ENCODE measurements around the gene ZSCAN5B.
"Not testable (repeated sequence)": the region's sequence is repeated elsewhere in the genome, so short reads cannot be mapped to it uniquely, and the experiment has no call there.

The ZSCAN5B gene

GRCh38 chr19:56217039-56217949 lies 19.7 kb upstream of the ZSCAN5B start:
- no peak for DNase-seq (ENCODE audit: low read depth)
- TF ChIP-seq, protein P1, sequence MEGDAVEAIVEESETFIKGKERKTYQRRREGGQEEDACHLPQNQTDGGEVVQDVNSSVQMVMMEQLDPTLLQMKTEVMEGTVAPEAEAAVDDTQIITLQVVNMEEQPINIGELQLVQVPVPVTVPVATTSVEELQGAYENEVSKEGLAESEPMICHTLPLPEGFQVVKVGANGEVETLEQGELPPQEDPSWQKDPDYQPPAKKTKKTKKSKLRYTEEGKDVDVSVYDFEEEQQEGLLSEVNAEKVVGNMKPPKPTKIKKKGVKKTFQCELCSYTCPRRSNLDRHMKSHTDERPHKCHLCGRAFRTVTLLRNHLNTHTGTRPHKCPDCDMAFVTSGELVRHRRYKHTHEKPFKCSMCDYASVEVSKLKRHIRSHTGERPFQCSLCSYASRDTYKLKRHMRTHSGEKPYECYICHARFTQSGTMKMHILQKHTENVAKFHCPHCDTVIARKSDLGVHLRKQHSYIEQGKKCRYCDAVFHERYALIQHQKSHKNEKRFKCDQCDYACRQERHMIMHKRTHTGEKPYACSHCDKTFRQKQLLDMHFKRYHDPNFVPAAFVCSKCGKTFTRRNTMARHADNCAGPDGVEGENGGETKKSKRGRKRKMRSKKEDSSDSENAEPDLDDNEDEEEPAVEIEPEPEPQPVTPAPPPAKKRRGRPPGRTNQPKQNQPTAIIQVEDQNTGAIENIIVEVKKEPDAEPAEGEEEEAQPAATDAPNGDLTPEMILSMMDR (conservative IDR thresholded peaks at IDR 0.05; ENCODE audit: low read depth, low read length): no peak
- H3K4me3 ChIP-seq (ENCODE audit: low read length): peak overlapping the region; percentile 27

DNA sequence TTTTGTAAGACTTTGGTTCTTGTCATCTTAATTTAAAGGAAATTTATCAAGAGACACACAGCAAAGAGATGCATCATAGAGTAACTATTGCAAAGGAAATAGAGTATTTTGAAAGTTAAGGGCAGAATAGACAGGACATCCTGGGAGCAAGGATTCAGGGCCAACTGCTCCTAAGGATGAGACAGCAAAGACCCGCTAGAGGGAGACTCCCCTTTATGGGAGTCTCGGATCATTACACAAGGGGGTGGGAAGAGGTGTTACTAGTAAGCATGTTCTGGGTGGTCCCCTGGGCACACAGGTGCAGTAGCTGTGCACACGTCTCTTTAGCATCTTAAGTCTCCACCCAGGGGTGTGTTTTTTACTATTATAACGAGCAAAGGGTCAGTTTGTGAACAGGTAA lies 14.1 kb upstream of the ZSCAN5B start:
- TF ChIP-seq, protein P1 (conservative IDR thresholded peaks at IDR 0.05; ENCODE audit: low read depth, low read length): no peak
- DNase-seq (ENCODE audit: low read depth): no peak
- H3K4me3 ChIP-seq (ENCODE audit: low read length): no peak overlapping the region

DNA sequence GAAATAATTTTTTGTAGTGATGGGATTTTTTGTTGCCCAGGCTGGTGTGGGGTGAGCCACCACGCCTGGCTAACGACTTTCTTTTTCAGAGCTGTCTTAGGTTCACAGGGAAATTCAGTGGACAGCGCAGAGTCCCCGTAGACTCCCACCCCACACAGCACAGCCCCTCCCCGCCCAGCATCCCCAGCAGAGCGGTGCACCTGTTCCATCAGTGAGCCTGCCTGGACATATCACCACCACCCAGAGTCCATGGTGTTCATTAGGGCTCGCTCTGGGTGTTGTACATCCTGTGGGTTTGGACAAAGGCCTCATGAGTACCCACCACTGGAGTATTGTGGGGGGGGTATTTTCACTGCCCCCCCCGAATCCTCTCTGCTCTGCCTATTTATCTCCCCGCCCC lies 12.5 kb upstream of the ZSCAN5B start:
- DNase-seq (ENCODE audit: low read depth): not testable (repeated sequence)

DNA sequence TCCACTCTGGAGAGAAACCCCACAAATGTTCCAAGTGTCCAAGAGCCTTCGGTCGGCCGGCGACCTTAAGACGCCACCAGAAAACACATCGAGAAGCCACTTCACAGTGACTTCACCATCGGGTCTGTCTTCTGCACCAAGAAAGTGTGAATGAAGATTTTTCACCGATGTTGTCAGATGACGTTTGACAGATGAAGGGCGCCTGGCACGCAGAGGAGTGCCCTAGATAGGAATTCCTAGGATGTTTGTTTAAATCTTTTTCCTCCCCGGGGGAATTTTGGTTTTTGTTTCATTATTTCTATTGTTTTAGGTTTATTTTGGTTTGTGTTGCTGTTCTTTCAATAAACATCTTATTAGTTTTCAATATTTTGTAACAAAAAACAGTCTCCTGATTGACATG lies 11.5 kb upstream of the ZSCAN5B start:
- TF ChIP-seq, protein P1 (conservative IDR thresholded peaks at IDR 0.05; ENCODE audit: low read depth, low read length): no peak
- DNase-seq (ENCODE audit: low read depth): no peak
- H3K4me3 ChIP-seq (ENCODE audit: low read length): no peak overlapping the region

More for the DNA sequence above, 12.5 kb upstream of the ZSCAN5B start:
- not testable (repeated sequence) for H3K4me3 ChIP-seq (ENCODE audit: low read length)

DNA sequence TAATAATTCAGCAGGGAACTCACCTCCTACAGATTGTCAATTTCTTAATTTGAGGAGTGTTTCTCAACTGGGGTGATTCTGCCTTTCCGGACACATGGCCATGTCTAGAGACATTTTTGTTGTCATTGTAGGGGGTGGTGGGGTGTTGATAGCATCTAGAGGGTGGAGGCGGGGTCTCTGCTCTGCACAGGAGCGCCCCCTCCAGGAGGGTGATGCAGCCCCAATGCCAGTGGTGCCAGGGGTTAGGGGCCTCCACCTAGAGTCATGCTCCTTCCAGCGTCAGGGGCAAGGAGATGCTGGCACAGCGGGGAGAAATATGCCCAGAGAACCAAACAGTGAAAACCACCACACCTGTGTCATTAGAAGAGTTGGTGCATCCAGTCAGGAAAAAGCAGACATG lies 10.0 kb upstream of the ZSCAN5B start:
- not testable (repeated sequence) for H3K4me3 ChIP-seq (ENCODE audit: low read length); DNase-seq (ENCODE audit: low read depth)

GRCh38 chr19:56201973-56202372 lies 4.4 kb upstream of the ZSCAN5B start, which contains the start of gene ZSCAN5C:
TSS of gene ZSCAN5C (plus strand) at chr19:56202273. CDS start at chr19:56205914, 3,641 bp downstream.
- TF ChIP-seq, protein P1 (conservative IDR thresholded peaks at IDR 0.05; ENCODE audit: low read depth, low read length): no peak
- H3K4me3 ChIP-seq (ENCODE audit: low read length): no peak within 1 kb of the TSS
- DNase-seq (ENCODE audit: low read depth): no peak

DNA sequence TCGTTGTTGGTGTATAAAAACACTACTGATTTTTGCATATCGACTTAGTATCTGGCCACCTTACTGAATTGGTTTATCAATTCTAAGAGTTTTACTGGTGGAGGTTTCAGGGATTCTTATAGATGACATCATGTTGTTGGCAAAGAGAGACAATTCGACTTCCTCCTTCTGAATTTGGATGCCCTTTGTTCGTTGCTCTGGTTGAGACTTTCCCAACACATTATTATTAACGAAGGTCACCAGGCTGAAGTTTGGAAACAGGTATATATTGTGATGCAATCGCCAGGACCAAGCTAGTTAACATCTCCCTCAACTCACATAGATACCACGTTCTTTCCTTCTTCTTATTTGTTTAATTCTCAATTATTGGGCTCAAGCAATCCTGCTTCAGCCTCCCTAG lies 2.1 kb upstream of the ZSCAN5B start:
- TF ChIP-seq, protein P1 (conservative IDR thresholded peaks at IDR 0.05; ENCODE audit: low read depth, low read length): no peak
- no peak for DNase-seq (ENCODE audit: low read depth)
- no peak overlapping the region for H3K4me3 ChIP-seq (ENCODE audit: low read length)

DNA sequence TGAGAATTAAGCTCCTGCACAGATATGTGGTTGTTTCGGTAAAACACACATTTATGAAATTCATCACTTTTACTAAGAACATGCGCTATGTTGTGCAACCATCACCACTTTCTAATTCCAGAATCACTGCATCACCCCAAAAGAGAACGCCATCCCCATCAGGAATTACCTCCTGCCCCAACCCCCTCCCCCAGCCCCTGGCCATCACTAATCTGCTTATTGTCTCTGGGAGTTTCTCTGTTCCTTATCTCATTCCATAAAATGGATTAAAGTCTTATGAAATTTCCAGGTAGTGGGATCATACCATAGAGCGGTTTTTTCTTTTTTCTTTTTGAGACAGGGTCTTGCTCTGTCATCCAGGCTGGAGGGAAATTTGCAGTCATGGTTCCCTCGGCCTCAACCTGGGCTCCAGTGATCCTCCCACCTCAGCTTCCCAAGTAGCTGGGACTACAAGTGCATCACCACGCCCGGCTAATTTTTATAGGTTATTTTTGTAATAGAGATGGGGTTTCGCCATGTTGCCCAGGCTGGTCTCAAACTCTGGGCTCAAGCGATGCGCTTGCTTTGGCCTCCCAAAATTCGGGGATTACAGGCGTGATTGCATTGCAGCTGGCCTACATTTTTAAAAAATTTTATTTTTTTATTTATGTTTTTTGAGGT lies 3.5 kb downstream of the ZSCAN5B start:
- H3K4me3 ChIP-seq (ENCODE audit: low read length): no peak overlapping the region
- TF ChIP-seq, protein P1 (conservative IDR thresholded peaks at IDR 0.05; ENCODE audit: low read depth, low read length): no peak
- no peak for DNase-seq (ENCODE audit: low read depth)
